H1 (cell line): ENCODE data around the gene NIM1K. TPM values are rescaled to one million over a fixed set of nuclear protein-coding genes. Genes with fewer than 3 reads are reported as not detected.

Experiments used
- CTCF ChIA-PET: fragments of 300-600 bp; sonication (Branson Sonifier 250); formaldehyde crosslinking; loops from one replicate; lab custom pipeline; 2021; ENCODE audit not compliant: partially characterized antibody; lab: Charles Lee
- POLR2A ChIA-PET: fragments of 300-600 bp; sonication (Branson Sonifier 250); formaldehyde crosslinking; loops from one replicate; lab custom pipeline; 2021; ENCODE audit warnings: inconsistent platforms; ENCODE audit not compliant: partially characterized antibody; lab: Charles Lee
- DNase-seq, 2 experiments: peaks; one replicate each; pipeline versions ENCODE4 v3.0.0 to v3.0.0-alpha.2; 2010 to 2022; ENCODE audit warnings: low spot score in 2 of 2, low read depth in 1 of 2, mixed read lengths in 1 of 2
- FAIRE-seq: peaks from 2 replicates; lab custom pipeline; 2011; peaks lifted over from hg19 to GRCh38; lab: Jason Lieb, UNC
- H2AFZ ChIP-seq: 2 replicates; pipeline ENCODE4 v1.8.1; 2012; ENCODE audit warnings: low read length, inconsistent platforms
- H2AK5ac ChIP-seq: 2 replicates; pipeline ENCODE4 v1.6.1; 2013; ENCODE audit warnings: low read depth, low read length
- H2BK120ac ChIP-seq: replicated peaks from 2 replicates; pipeline ENCODE3; 2013; ENCODE audit warnings: low read depth, low read length, inconsistent platforms
- H2BK12ac ChIP-seq: 2 replicates; pipeline ENCODE4 v1.6.1; 2013; ENCODE audit warnings: low read depth, low read length
- H2BK15ac ChIP-seq: 2 replicates; pipeline ENCODE4 v1.6.1; 2013; ENCODE audit warnings: low read length
- H2BK20ac ChIP-seq: 2 replicates; pipeline ENCODE4 v1.6.1; 2013; ENCODE audit warnings: low read length
- H2BK5ac ChIP-seq: 2 replicates; pipeline ENCODE4 v1.6.1; 2013; ENCODE audit warnings: low read depth, low read length
- H3K14ac ChIP-seq: 2 replicates; pipeline ENCODE4 v1.6.1; 2013; ENCODE audit warnings: inconsistent platforms; ENCODE audit not compliant: insufficient read length
- H3K18ac ChIP-seq: 2 replicates; pipeline ENCODE4 v1.6.1; 2013; ENCODE audit warnings: low read length; ENCODE audit errors: extremely low read depth
- H3K23ac ChIP-seq: 2 replicates; pipeline ENCODE4 v1.6.1; 2013; ENCODE audit warnings: inconsistent platforms; ENCODE audit not compliant: insufficient read length
- H3K23me2 ChIP-seq: 2 replicates; pipeline ENCODE4 v1.6.1; 2013; ENCODE audit warnings: low read depth, low read length
- H3K27ac ChIP-seq: 2 replicates; pipeline ENCODE4 v1.6.1; 2011; ENCODE audit warnings: low read depth, low read length, inconsistent platforms
- H3K27me3 ChIP-seq, 4 experiments: replicated peaks in 1 of 4; 1 replicate in 1 of 4; 2 replicates in 3 of 4; pipeline versions ENCODE4 v1.6.1 to v1.8.1; 2011 to 2013; ENCODE audit warnings: low read length in 3 of 4, mild to moderate bottlenecking in 3 of 4, inconsistent platforms in 2 of 4, mixed read lengths in 2 of 4, moderate library complexity in 1 of 4; ENCODE audit not compliant: control insufficient read depth in 3 of 4, insufficient read depth in 3 of 4; ENCODE audit errors: extremely low read depth in 1 of 4
- H3K36me3 ChIP-seq, 4 experiments: 2 replicates each; pipeline versions ENCODE4 v1.6.1 to v1.8.1; 2011 to 2013; ENCODE audit warnings: mild to moderate bottlenecking in 4 of 4, low read length in 3 of 4, moderate library complexity in 2 of 4, control low read depth in 1 of 4, inconsistent platforms in 1 of 4; ENCODE audit not compliant: insufficient read depth in 4 of 4, control insufficient read depth in 2 of 4
- H3K4ac ChIP-seq: replicated peaks from 2 replicates; pipeline ENCODE3; 2013; ENCODE audit warnings: low read length, low read depth, mixed read lengths, inconsistent platforms; ENCODE audit not compliant: insufficient read length
- H3K4me1 ChIP-seq, 4 experiments: replicated peaks in 1 of 4; 1 replicate in 1 of 4; 2 replicates in 3 of 4; pipeline versions ENCODE4 v1.6.1 to v1.8.1; 2011 to 2013; ENCODE audit warnings: low read length in 3 of 4, inconsistent platforms in 2 of 4, mixed read lengths in 1 of 4; ENCODE audit not compliant: insufficient read depth in 4 of 4, control insufficient read depth in 3 of 4
- H3K4me2 ChIP-seq, 2 experiments: 2 replicates each; pipeline versions ENCODE4 v1.6.1 to v1.8.1; 2011 to 2013; ENCODE audit warnings: low read depth in 2 of 2, low read length in 2 of 2, control low read depth in 1 of 2, inconsistent platforms in 1 of 2, mild to moderate bottlenecking in 1 of 2; ENCODE audit not compliant: insufficient read depth in 1 of 2
- H3K4me3 ChIP-seq, 4 experiments: fragments of 200-600, 300-600 bp in 1 of 4; sonication (generic), shearing (Covaris generic), sonication (Bioruptor Twin) in 1 of 4; 2 replicates each; pipeline versions ENCODE4 v1.5.1 to v1.8.1; 2011 to 2016; ENCODE audit warnings: low read length in 4 of 4, low read depth in 3 of 4, control low read depth in 2 of 4, inconsistent platforms in 2 of 4, mild to moderate bottlenecking in 2 of 4, mixed read lengths in 1 of 4, moderate library complexity in 1 of 4; ENCODE audit not compliant: insufficient read depth in 2 of 4; ENCODE audit errors: extremely low read depth in 1 of 4
- H3K56ac ChIP-seq: replicated peaks from 2 replicates; pipeline ENCODE3; 2013; ENCODE audit warnings: low read depth, mild to moderate bottlenecking, mixed read lengths, low read length, inconsistent platforms; ENCODE audit not compliant: insufficient read length
- H3K79me1 ChIP-seq: 2 replicates; pipeline ENCODE4 v1.6.1; 2013; ENCODE audit warnings: low read depth, low read length, control low read depth
- H3K79me2 ChIP-seq, 2 experiments: 2 replicates each; pipeline versions ENCODE4 v1.6.1 to v1.8.1; 2012 to 2013; ENCODE audit warnings: low read length in 2 of 2, mild to moderate bottlenecking in 2 of 2, inconsistent platforms in 1 of 2; ENCODE audit not compliant: insufficient read depth in 2 of 2, control insufficient read depth in 1 of 2
- H3K9ac ChIP-seq, 4 experiments: replicated peaks in 1 of 4; 1 replicate in 1 of 4; 2 replicates in 3 of 4; pipeline versions ENCODE4 v1.6.1 to v1.8.1; 2011 to 2013; ENCODE audit warnings: low read depth in 3 of 4, low read length in 3 of 4, control low read depth in 2 of 4, mild to moderate bottlenecking in 2 of 4, moderate library complexity in 2 of 4, inconsistent platforms in 1 of 4; ENCODE audit errors: extremely low read depth in 1 of 4
- H3K9me3 ChIP-seq, 2 experiments: 2 replicates each; pipeline versions ENCODE4 v1.6.1 to v1.8.1; 2012 to 2013; ENCODE audit warnings: mild to moderate bottlenecking in 2 of 2, moderate library complexity in 2 of 2, control low read depth in 1 of 2, inconsistent platforms in 1 of 2, low read depth in 1 of 2, low read length in 1 of 2, mixed read lengths in 1 of 2; ENCODE audit not compliant: insufficient read depth in 2 of 2
- H4K20me1 ChIP-seq, 2 experiments: replicated peaks in 1 of 2; 2 replicates each; pipeline versions ENCODE3 to v1.8.1; 2011 to 2013; ENCODE audit warnings: inconsistent platforms in 2 of 2, low read length in 2 of 2, mild to moderate bottlenecking in 1 of 2; ENCODE audit not compliant: insufficient read depth in 2 of 2, control insufficient read depth in 1 of 2
- H4K5ac ChIP-seq: 2 replicates; pipeline ENCODE4 v1.6.1; 2013; ENCODE audit warnings: low read length, low read depth, mixed read lengths, inconsistent platforms; ENCODE audit not compliant: insufficient read length
- H4K8ac ChIP-seq: 2 replicates; pipeline ENCODE4 v1.8.0; 2013; ENCODE audit warnings: mild to moderate bottlenecking, moderate library complexity, low read length, inconsistent platforms; ENCODE audit not compliant: insufficient read depth; ENCODE audit errors: extremely low read depth
- H4K91ac ChIP-seq: replicated peaks from 2 replicates; pipeline ENCODE3; 2013; ENCODE audit warnings: low read length, mixed read lengths, inconsistent platforms; ENCODE audit not compliant: insufficient read length
- ASH2L ChIP-seq: fragments of 200-600, 300-600 bp; sonication (generic); IDR thresholded peaks from one replicate; pipeline ENCODE4 v1.7.1; 2017; ENCODE audit warnings: low read length
- CBX5 ChIP-seq: fragments of 300-800, 300-1000 bp; sonication (generic); IDR thresholded peaks from 2 replicates; pipeline ENCODE4 v1.7.1; 2016; ENCODE audit warnings: antibody characterized with exemption, low read length, low read depth
- HDAC2 ChIP-seq, 2 experiments: fragments of 300-600 bp in 1 of 2; sonication (generic) in 1 of 2; IDR thresholded peaks; 2 replicates each; pipeline ENCODE4 v1.6.1; 2011 to 2012; ENCODE audit warnings: low read depth in 2 of 2, low read length in 2 of 2, mild to moderate bottlenecking in 2 of 2, moderate library complexity in 2 of 2, borderline replicate concordance in 1 of 2, inconsistent platforms in 1 of 2
- JUN ChIP-seq: IDR thresholded peaks from 2 replicates; pipeline ENCODE4 v1.6.1; 2011; ENCODE audit warnings: low read depth, mild to moderate bottlenecking, improper control_type of control experiment, low read length
- JUND ChIP-seq: IDR thresholded peaks from 2 replicates; pipeline ENCODE4 v1.6.1; 2011; ENCODE audit warnings: mild to moderate bottlenecking, improper control_type of control experiment, low read length
- PHF8 ChIP-seq: fragments of 200-600 bp; sonication (generic); conservative IDR thresholded peaks from 2 replicates; pipeline ENCODE4 v1.7.1; 2012; ENCODE audit warnings: low read depth, mild to moderate bottlenecking, inconsistent platforms, low read length, moderate library complexity
- RNF2 ChIP-seq: fragments of 200-900, 300-1000 bp; sonication (generic); IDR thresholded peaks from 2 replicates; pipeline ENCODE4 v1.7.1; 2016; ENCODE audit warnings: borderline replicate concordance, low read depth, mild to moderate bottlenecking, antibody characterized with exemption, low read length; ENCODE audit not compliant: poor library complexity, severe bottlenecking; ENCODE audit errors: missing control alignments
- SAP30 ChIP-seq: fragments of 300-600 bp; sonication (generic); IDR thresholded peaks from 2 replicates; pipeline ENCODE4 v1.7.1; 2012; ENCODE audit warnings: low read length, moderate library complexity, mild to moderate bottlenecking, inconsistent platforms; ENCODE audit not compliant: insufficient read depth, insufficient replicate concordance
- TEAD4 ChIP-seq: IDR thresholded peaks from 2 replicates; pipeline ENCODE4 v1.6.1; 2012; ENCODE audit warnings: low read depth, low read length, inconsistent platforms, mixed read lengths
- ZNF274 ChIP-seq: IDR thresholded peaks from 2 replicates; pipeline ENCODE4 v1.7.0; 2012; ENCODE audit warnings: low read length, borderline replicate concordance; ENCODE audit errors: extremely low read depth
- WGBS, 2 experiments: shearing (Covaris generic) in 1 of 2; methylation state at CpG; one replicate each; pipeline versions ENCODE4 v1.1.6 to v1.1.7; 2013 to 2015; ENCODE audit warnings: low lambda C conversion rate in 2 of 2, mixed read lengths in 2 of 2, inconsistent platforms in 1 of 2, low coverage in 1 of 2, missing lambda C conversion rate in 1 of 2; ENCODE audit not compliant: insufficient replicate concordance in 2 of 2, insufficient coverage in 1 of 2, insufficient read length in 1 of 2; ENCODE audit errors: extremely low coverage in 1 of 2, missing lambda C conversion rate in 1 of 2; 5-methylcytosine and 5-hydroxymethylcytosine counted together
- polyA plus RNA-seq, 7 experiments: library from polyadenylated mRNA; depleted of rRNA in 3 of 7; stranded (reverse) in 5 of 7; unstranded in 2 of 7; fragments of >200 nt in 5 of 7; fragments of 200-250 nt in 2 of 7; gene quantifications; 1 replicate in 5 of 7; 2 replicates in 1 of 7; 4 replicates in 1 of 7; pipeline versions ENCODE4 v1.2.1 to v1.2.3, GENCODE V29; 2011 to 2013; ENCODE audit warnings: missing spikeins in 2 of 7, mixed read lengths in 2 of 7
- total RNA-seq: library from RNA; stranded (reverse); fragmentation: NEBNext Ultra II Directional; extraction: Animal tissue kit (Norgen Biotek cat#: 25700); gene quantifications from 2 replicates; pipeline ENCODE4 v1.2.1, GENCODE V29; 2021
- TF ChIP-seq, protein P1 (sequence below): IDR thresholded peaks from 2 replicates; pipeline ENCODE4 v1.6.1; 2012; ENCODE audit warnings: inconsistent platforms
- TF ChIP-seq, protein P2 (sequence below): IDR thresholded peaks from 2 replicates; pipeline ENCODE4 v1.6.1; 2011; ENCODE audit warnings: low read length, improper control_type of control experiment

The NIM1K gene
- total and polyA plus RNA-seq, 2 of the 8 experiments (the other 6 are each of a cell fraction or from before 2014, with no cell fraction given): not detected

- no peak for DNase-seq
- Histone ChIP-seq H2AK5ac (no peak overlapping the region), H3K9ac (no peak overlapping the region), H2BK20ac (no peak overlapping the region), H3K27ac (no peak overlapping the region), H2BK5ac (no peak overlapping the region), H4K5ac (no peak overlapping the region), H3K79me1 (no peaks in the 10 kb centered on the region), H2AFZ (no peak overlapping the region), H3K23me2 (no peaks in the 10 kb centered on the region), H3K4ac (no peak overlapping the region), H3K9me3 (no peaks in the 10 kb centered on the region), H3K18ac (no peak overlapping the region), H2BK15ac (no peak overlapping the region), H2BK12ac (no peak overlapping the region), H4K20me1 (no peaks in the 10 kb centered on the region), H3K14ac (no peak overlapping the region), H3K36me3 (no peaks in the 10 kb centered on the region), H3K4me1 (peaks cover 0 to 4% (median under 1%) of the 10 kb centered on the region in 4 experiments; a peak in 3 of 7 replicates), H3K79me2 (no peaks in the 10 kb centered on the region), H3K27me3 (no peaks in the 10 kb centered on the region), H3K4me2 (no peak overlapping the region), H4K8ac (no peak overlapping the region), H3K4me3 (no peak overlapping the region), H3K23ac (no peak overlapping the region), H4K91ac (no peak overlapping the region), H3K56ac (no peak overlapping the region), H2BK120ac (no peak overlapping the region)
- 83% methylated on average over 2 of the region's 2 CpGs; no CpG with 5 or more reads in 1 of the 2 experiments for WGBS, 2 experiments
- TF ChIP-seq JUND: no peak
- no peak for TF ChIP-seq JUN
- TF ChIP-seq CBX5: no peak
- TF ChIP-seq TEAD4: no peak
- TF ChIP-seq, protein P1, sequence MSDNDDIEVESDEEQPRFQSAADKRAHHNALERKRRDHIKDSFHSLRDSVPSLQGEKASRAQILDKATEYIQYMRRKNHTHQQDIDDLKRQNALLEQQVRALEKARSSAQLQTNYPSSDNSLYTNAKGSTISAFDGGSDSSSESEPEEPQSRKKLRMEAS: no peak
- TF ChIP-seq ASH2L: no peak
- TF ChIP-seq SAP30: no peak
- TF ChIP-seq PHF8: no peak
- TF ChIP-seq HDAC2 (IDR thresholded peaks at IDR 0.05; ENCODE audit: borderline replicate concordance in 1 of 2, low read depth in 2 of 2, low read length in 2 of 2): no peak
- no peak for TF ChIP-seq ZNF274
- TF ChIP-seq, protein P2, sequence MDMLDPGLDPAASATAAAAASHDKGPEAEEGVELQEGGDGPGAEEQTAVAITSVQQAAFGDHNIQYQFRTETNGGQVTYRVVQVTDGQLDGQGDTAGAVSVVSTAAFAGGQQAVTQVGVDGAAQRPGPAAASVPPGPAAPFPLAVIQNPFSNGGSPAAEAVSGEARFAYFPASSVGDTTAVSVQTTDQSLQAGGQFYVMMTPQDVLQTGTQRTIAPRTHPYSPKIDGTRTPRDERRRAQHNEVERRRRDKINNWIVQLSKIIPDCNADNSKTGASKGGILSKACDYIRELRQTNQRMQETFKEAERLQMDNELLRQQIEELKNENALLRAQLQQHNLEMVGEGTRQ: no peak
- no peak for TF ChIP-seq RNF2
- ChIA-PET POLR2A (no interaction called here), CTCF (interaction anchor here (1.3 to 1.6 kb wide), 2 partner anchors 19 to 183 kb away, joined by 3 read pairs; no protein-coding TSS in a partner anchor)
- FAIRE-seq: no peak
These were observed 12.9 kb downstream of the NIM1K start for GRCh38 chr5:43204958-43205357.
